Sigmoid colon (tissue), 4 donors: Measurements from ENCODE around the gene TACC2.

Experiments
- POLR2A ChIP-seq, 2 donors: fragments of 450-650 bp; IDR thresholded peaks; one replicate each; pipeline ENCODE4 v1.6.1; 2016; ENCODE audit warnings: antibody characterized with exemption in 2 of 2, mild to moderate bottlenecking in 2 of 2, moderate library complexity in 2 of 2
- POLR2AphosphoS5 ChIP-seq, 4 donors: sonication (generic); formaldehyde crosslinking; IDR thresholded peaks; one replicate each; pipeline ENCODE4 v1.6.1; 2017; ENCODE audit warnings: antibody characterized with exemption in 4 of 4
- TF ChIP-seq, protein P1 (sequence below), 4 experiments: fragments of 450-650 bp in 3 of 4; fragments of 200-600 bp in 1 of 4; IDR thresholded peaks; one replicate each; pipeline ENCODE4 v1.5.1; 2016 to 2019; ENCODE audit warnings: antibody characterized with exemption in 4 of 4, mild to moderate bottlenecking in 3 of 4, moderate library complexity in 2 of 4

DNA sequence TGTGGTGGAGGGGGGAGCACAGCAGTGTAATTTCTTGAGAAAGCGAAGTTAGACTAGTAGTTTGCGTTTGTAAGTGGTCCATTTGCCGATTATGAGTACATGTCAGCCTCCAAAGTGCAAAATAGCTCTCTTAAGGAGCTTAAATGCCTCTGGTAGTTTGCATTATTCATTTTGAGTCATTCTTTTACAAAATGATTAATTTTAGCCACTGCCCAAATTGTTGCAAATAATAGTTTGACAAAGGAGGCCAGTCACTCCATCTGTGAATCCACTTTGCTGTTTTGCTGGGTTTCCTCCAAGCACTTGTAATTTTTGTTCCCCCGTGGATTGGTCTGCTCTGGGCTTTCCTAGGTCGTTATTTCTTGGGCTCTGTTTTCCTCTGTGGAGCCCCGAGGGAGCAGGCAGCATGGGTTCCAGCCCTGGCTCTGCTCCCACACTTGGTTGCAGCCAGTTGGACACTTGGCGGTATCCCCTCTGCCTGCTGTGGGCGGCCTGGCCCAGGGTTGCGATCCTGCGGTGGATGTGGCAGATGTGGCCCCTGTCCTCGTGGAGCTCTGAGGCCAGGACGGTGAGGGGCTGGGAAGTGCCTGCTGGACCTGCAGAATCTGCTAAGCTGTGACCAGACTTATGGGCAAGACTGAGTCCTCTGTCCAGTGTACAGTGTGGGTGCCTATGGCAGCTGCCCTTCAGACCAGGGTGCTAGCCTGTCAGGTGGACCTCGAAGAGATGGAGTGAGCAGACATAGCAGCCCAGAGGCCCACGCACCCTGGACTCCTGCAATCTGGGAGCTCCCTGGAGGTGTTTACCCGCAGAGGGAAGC, 153.1 kb downstream of the TACC2 start:
- TF ChIP-seq, protein P1, sequence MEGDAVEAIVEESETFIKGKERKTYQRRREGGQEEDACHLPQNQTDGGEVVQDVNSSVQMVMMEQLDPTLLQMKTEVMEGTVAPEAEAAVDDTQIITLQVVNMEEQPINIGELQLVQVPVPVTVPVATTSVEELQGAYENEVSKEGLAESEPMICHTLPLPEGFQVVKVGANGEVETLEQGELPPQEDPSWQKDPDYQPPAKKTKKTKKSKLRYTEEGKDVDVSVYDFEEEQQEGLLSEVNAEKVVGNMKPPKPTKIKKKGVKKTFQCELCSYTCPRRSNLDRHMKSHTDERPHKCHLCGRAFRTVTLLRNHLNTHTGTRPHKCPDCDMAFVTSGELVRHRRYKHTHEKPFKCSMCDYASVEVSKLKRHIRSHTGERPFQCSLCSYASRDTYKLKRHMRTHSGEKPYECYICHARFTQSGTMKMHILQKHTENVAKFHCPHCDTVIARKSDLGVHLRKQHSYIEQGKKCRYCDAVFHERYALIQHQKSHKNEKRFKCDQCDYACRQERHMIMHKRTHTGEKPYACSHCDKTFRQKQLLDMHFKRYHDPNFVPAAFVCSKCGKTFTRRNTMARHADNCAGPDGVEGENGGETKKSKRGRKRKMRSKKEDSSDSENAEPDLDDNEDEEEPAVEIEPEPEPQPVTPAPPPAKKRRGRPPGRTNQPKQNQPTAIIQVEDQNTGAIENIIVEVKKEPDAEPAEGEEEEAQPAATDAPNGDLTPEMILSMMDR (IDR thresholded peaks at IDR 0.05): no peak
- no peak for TF ChIP-seq POLR2A (IDR thresholded peaks at IDR 0.05)
- peak in 1 of 4 donors; percentile 18 for TF ChIP-seq POLR2AphosphoS5 (IDR thresholded peaks at IDR 0.05)
